H1 (cell line): ENCODE measurements around the gene MARCHF9. TPM values are rescaled to one million over a fixed set of nuclear protein-coding genes. Genes with fewer than 3 reads are reported as not detected.

Experiments
- CHD2 ChIP-seq: IDR thresholded peaks from 2 replicates; pipeline ENCODE4 v1.6.1; 2012; ENCODE audit warnings: low read length, improper control_type of control experiment
- CREB1 ChIP-seq: IDR thresholded peaks from 2 replicates; pipeline ENCODE4 v1.6.1; 2012; ENCODE audit warnings: inconsistent platforms
- CTBP2 ChIP-seq: IDR thresholded peaks from 2 replicates; pipeline ENCODE4 v1.7.0; 2011; ENCODE audit warnings: borderline replicate concordance, mild to moderate bottlenecking, moderate library complexity, mixed read lengths, low read length; ENCODE audit not compliant: insufficient read depth, insufficient read length
- HDAC2 ChIP-seq, 2 experiments: fragments of 300-600 bp in 1 of 2; sonication (generic) in 1 of 2; IDR thresholded peaks; 2 replicates each; pipeline ENCODE4 v1.6.1; 2011 to 2012; ENCODE audit warnings: low read depth in 2 of 2, low read length in 2 of 2, mild to moderate bottlenecking in 2 of 2, moderate library complexity in 2 of 2, borderline replicate concordance in 1 of 2, inconsistent platforms in 1 of 2
- KDM4A ChIP-seq: IDR thresholded peaks from one replicate; pipeline ENCODE4 v1.7.1; 2012; ENCODE audit warnings: low read depth, mild to moderate bottlenecking, moderate library complexity, low read length, inconsistent platforms; ENCODE audit not compliant: severe bottlenecking
- POLR2A ChIP-seq, 2 experiments: IDR thresholded peaks; 1 replicate in 1 of 2; 2 replicates in 1 of 2; pipeline ENCODE4 v1.6.1; 2011; ENCODE audit warnings: low read depth in 2 of 2, low read length in 2 of 2, mild to moderate bottlenecking in 2 of 2; ENCODE audit errors: control extremely low read depth in 1 of 2
- POU5F1 ChIP-seq: IDR thresholded peaks from 2 replicates; pipeline ENCODE4 v1.6.1; 2011; ENCODE audit warnings: low read depth, mild to moderate bottlenecking, low read length, moderate library complexity
- RAD21 ChIP-seq, 2 experiments: IDR thresholded peaks in 1 of 2; conservative IDR thresholded peaks in 1 of 2; 2 replicates each; pipeline ENCODE4 v1.6.1; 2011; ENCODE audit warnings: low read depth in 2 of 2, low read length in 2 of 2, improper control_type of control experiment in 1 of 2, inconsistent platforms in 1 of 2, mild to moderate bottlenecking in 1 of 2, moderate library complexity in 1 of 2
- RBBP5 ChIP-seq: IDR thresholded peaks from 2 replicates; pipeline ENCODE4 v1.7.1; 2012; ENCODE audit warnings: low read depth, mild to moderate bottlenecking, inconsistent platforms, low read length, moderate library complexity, borderline replicate concordance
- SP2 ChIP-seq: IDR thresholded peaks from 2 replicates; pipeline ENCODE4 v1.6.1; 2012; ENCODE audit warnings: mild to moderate bottlenecking, low read length, inconsistent platforms
- SRF ChIP-seq: IDR thresholded peaks from 2 replicates; pipeline ENCODE4 v1.6.1; 2011; ENCODE audit warnings: mild to moderate bottlenecking, low read depth, low read length, moderate library complexity
- SUZ12 ChIP-seq: fragments of 200-600 bp; sonication (generic); IDR thresholded peaks from 2 replicates; pipeline ENCODE4 v1.6.1; 2012; ENCODE audit warnings: mild to moderate bottlenecking, inconsistent platforms, low read length, moderate library complexity, mixed read lengths
- TAF1 ChIP-seq: IDR thresholded peaks from 2 replicates; pipeline ENCODE4 v1.6.1; 2011; ENCODE audit warnings: mild to moderate bottlenecking, low read depth, low read length
- YY1 ChIP-seq: IDR thresholded peaks from 2 replicates; pipeline ENCODE4 v1.6.1; 2011; ENCODE audit warnings: low read depth, mild to moderate bottlenecking, low read length
- polyA plus RNA-seq, 7 experiments: library from polyadenylated mRNA; depleted of rRNA in 3 of 7; stranded (reverse) in 5 of 7; unstranded in 2 of 7; fragments of >200 nt in 5 of 7; fragments of 200-250 nt in 2 of 7; gene quantifications; 1 replicate in 5 of 7; 2 replicates in 1 of 7; 4 replicates in 1 of 7; pipeline versions ENCODE4 v1.2.1 to v1.2.3, GENCODE V29; 2011 to 2013; ENCODE audit warnings: missing spikeins in 2 of 7, mixed read lengths in 2 of 7
- total RNA-seq: library from RNA; stranded (reverse); fragmentation: NEBNext Ultra II Directional; extraction: Animal tissue kit (Norgen Biotek cat#: 25700); gene quantifications from 2 replicates; pipeline ENCODE4 v1.2.1, GENCODE V29; 2021
- TF ChIP-seq, protein P1 (sequence below): IDR thresholded peaks from 2 replicates; pipeline ENCODE4 v1.6.1; 2011; ENCODE audit warnings: low read depth, mild to moderate bottlenecking, low read length; ENCODE audit not compliant: insufficient read depth
- TF ChIP-seq, protein P2 (sequence below): IDR thresholded peaks from 2 replicates; pipeline ENCODE4 v1.6.1; 2012; ENCODE audit warnings: low read length, inconsistent platforms
- TF ChIP-seq, protein P3 (sequence below): IDR thresholded peaks from 2 replicates; pipeline ENCODE4 v1.6.1; 2012; ENCODE audit warnings: inconsistent platforms
- TF ChIP-seq, protein P4 (sequence below), 3 experiments: IDR thresholded peaks; 1 replicate in 2 of 3; 2 replicates in 1 of 3; pipeline versions ENCODE4 v1.5.1 to v1.6.1; 2011; ENCODE audit warnings: low read length in 3 of 3, mild to moderate bottlenecking in 3 of 3, inconsistent platforms in 2 of 3, low read depth in 1 of 3, moderate library complexity in 1 of 3; ENCODE audit not compliant: insufficient read depth in 1 of 3; ENCODE audit errors: control extremely low read depth in 1 of 3

The MARCHF9 gene
- total and polyA plus RNA-seq, 2 of the 8 experiments (the other 6 are each of a cell fraction or from before 2014, with no cell fraction given), result 6.4 to 7.8 TPM

DNA sequence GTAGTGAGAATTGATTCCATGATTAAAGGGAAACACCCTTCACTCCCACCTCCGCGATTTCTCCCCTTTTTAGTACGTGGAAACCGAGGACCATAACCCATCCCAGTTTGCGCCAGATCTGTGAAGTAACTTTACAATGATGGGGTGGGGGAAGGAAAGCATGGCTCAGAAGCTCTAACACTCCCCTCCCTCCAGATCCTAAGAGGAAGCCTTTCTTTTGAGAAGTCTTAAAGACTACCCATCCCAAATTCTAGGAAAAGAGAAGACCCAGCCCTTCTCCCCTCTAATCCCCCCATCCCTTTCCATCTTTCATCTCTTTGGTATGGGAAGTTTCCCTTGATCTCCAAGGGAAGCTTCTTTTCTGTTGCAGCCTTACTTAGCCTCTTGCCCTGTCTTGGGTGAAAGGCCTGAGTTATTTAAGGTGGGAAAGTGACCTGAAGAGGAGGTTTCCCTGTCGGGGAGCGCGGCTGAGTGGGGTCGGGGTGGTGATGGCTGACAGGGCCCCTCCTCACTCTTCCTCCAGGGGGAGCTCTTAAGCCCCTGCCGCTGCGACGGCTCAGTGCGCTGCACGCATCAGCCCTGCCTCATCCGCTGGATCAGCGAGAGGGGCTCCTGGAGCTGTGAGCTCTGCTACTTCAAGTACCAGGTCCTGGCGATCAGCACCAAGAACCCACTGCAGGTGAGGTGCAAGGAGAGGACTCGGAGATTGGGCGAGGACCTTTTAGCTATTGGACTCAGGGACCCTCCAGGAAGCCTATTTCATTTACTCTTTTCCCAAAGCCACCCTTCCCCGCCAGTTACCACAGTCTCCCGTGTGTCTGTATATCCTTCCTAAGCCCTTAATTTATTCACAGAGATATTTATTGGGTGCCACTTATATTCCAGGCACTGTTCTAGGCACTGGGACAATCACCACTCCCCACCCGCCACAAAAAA lies 1.8 kb downstream of the MARCHF9 start (continued):
- TF ChIP-seq, protein P1, sequence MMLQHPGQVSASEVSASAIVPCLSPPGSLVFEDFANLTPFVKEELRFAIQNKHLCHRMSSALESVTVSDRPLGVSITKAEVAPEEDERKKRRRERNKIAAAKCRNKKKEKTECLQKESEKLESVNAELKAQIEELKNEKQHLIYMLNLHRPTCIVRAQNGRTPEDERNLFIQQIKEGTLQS, result no peak
- TF ChIP-seq HDAC2 (IDR thresholded peaks at IDR 0.05; ENCODE audit: borderline replicate concordance in 1 of 2, low read depth in 2 of 2, low read length in 2 of 2), result no peak
- TF ChIP-seq YY1, result peak; percentile 87
- TF ChIP-seq, protein P2, sequence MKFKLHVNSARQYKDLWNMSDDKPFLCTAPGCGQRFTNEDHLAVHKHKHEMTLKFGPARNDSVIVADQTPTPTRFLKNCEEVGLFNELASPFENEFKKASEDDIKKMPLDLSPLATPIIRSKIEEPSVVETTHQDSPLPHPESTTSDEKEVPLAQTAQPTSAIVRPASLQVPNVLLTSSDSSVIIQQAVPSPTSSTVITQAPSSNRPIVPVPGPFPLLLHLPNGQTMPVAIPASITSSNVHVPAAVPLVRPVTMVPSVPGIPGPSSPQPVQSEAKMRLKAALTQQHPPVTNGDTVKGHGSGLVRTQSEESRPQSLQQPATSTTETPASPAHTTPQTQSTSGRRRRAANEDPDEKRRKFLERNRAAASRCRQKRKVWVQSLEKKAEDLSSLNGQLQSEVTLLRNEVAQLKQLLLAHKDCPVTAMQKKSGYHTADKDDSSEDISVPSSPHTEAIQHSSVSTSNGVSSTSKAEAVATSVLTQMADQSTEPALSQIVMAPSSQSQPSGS, result no peak
- peak; percentile 61 for TF ChIP-seq CREB1
- TF ChIP-seq TAF1, result no peak
- no peak for TF ChIP-seq KDM4A
- no peak for TF ChIP-seq SP2
- TF ChIP-seq SUZ12, result peak; percentile 73
- TF ChIP-seq SRF, result no peak
- no peak for TF ChIP-seq RBBP5
- TF ChIP-seq, protein P3, sequence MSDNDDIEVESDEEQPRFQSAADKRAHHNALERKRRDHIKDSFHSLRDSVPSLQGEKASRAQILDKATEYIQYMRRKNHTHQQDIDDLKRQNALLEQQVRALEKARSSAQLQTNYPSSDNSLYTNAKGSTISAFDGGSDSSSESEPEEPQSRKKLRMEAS, result 0 out of 2 replicates have a peak, but pooled peaks have one; percentile 34
- peak; percentile 33 to 54; a peak in 3 of 4 replicates for TF ChIP-seq RAD21 (IDR thresholded peaks at IDR 0.05 in 1 of 2, conservative IDR thresholded peaks at IDR 0.05 in 1 of 2; ENCODE audit: low read depth in 2 of 2, low read length in 2 of 2)
- TF ChIP-seq, protein P4, sequence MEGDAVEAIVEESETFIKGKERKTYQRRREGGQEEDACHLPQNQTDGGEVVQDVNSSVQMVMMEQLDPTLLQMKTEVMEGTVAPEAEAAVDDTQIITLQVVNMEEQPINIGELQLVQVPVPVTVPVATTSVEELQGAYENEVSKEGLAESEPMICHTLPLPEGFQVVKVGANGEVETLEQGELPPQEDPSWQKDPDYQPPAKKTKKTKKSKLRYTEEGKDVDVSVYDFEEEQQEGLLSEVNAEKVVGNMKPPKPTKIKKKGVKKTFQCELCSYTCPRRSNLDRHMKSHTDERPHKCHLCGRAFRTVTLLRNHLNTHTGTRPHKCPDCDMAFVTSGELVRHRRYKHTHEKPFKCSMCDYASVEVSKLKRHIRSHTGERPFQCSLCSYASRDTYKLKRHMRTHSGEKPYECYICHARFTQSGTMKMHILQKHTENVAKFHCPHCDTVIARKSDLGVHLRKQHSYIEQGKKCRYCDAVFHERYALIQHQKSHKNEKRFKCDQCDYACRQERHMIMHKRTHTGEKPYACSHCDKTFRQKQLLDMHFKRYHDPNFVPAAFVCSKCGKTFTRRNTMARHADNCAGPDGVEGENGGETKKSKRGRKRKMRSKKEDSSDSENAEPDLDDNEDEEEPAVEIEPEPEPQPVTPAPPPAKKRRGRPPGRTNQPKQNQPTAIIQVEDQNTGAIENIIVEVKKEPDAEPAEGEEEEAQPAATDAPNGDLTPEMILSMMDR (IDR thresholded peaks at IDR 0.05; ENCODE audit: control extremely low read depth in 1 of 3, insufficient read depth in 1 of 3, low read depth in 1 of 3, low read length in 3 of 3), result peak; percentile 83 to 98 (median 97)
- TF ChIP-seq POLR2A (IDR thresholded peaks at IDR 0.05; ENCODE audit: control extremely low read depth in 1 of 2, low read depth in 2 of 2, low read length in 2 of 2), result no peak
- TF ChIP-seq POU5F1, result no peak
- TF ChIP-seq CTBP2, result no peak
- TF ChIP-seq CHD2, result no peak
